Measurements from ENCODE around the gene WDR27. TPM values are rescaled to one million over a fixed set of nuclear protein-coding genes. Genes with fewer than 3 reads are reported as not detected.
"Not testable (repeated sequence)": the region's sequence is repeated elsewhere in the genome, so short reads cannot be mapped to it uniquely, and the experiment has no call there.

The WDR27 gene
- total RNA-seq, 2 donors from 2014 or later: 45.0 to 46.1 TPM

GRCh38 chr6:169451065-169451838, 250.6 kb downstream of the WDR27 start:
- DNase-seq: no peak
- H3K9me3 Mint-ChIP-seq: no peaks in the 10 kb centered on the region
- no peaks in the 10 kb centered on the region for H3K4me1 Mint-ChIP-seq (ENCODE audit: low read depth)
- peaks cover 0 to 1% of the 10 kb centered on the region in 2 donors for H3K36me3 Mint-ChIP-seq (ENCODE audit: insufficient read depth in 2 of 2)
- H3K27me3 Mint-ChIP-seq (ENCODE audit: low read depth): no peaks in the 10 kb centered on the region
- ATAC-seq (replicated peaks in 1 of 2): no peak
- no peak overlapping the region for H3K27ac Mint-ChIP-seq
- no peak overlapping the region for H3K4me3 Mint-ChIP-seq

- Mint-ChIP-seq H3K36me3 (ENCODE audit: insufficient read depth in 2 of 2) (peaks cover 0 to 1% of the 10 kb centered on the region in 2 donors), H3K4me3 (no peak overlapping the region), H3K9me3 (no peaks in the 10 kb centered on the region), H3K4me1 (ENCODE audit: low read depth) (no peaks in the 10 kb centered on the region), H3K27me3 (ENCODE audit: low read depth) (no peaks in the 10 kb centered on the region), H3K27ac (no peak overlapping the region)
- ATAC-seq (replicated peaks in 1 of 2) (no peak), DNase-seq (no peak)
Observed at GRCh38 chr6:169450097-169450496, 251.7 kb downstream of the WDR27 start.

- peaks cover 0 to 1% of the 10 kb centered on the region in 2 donors for H3K36me3 Mint-ChIP-seq (ENCODE audit: insufficient read depth in 2 of 2)
- no peak overlapping the region for H3K4me3 Mint-ChIP-seq
- H3K9me3 Mint-ChIP-seq: no peaks in the 10 kb centered on the region
- H3K4me1 Mint-ChIP-seq (ENCODE audit: low read depth): no peaks in the 10 kb centered on the region
- ATAC-seq (replicated peaks in 1 of 2) (no peak), DNase-seq (no peak)
- no peaks in the 10 kb centered on the region for H3K27me3 Mint-ChIP-seq (ENCODE audit: low read depth)
- no peak overlapping the region for H3K27ac Mint-ChIP-seq
Observed at GRCh38 chr6:169449221-169449620, 252.6 kb downstream of the WDR27 start.

- Mint-ChIP-seq H3K4me3 (no peak overlapping the region), H3K4me1 (ENCODE audit: low read depth) (no peaks in the 10 kb centered on the region), H3K36me3 (ENCODE audit: insufficient read depth in 2 of 2) (no peaks in the 10 kb centered on the region), H3K27me3 (ENCODE audit: low read depth) (no peaks in the 10 kb centered on the region), H3K9me3 (peaks cover 0 to 2% of the 10 kb centered on the region in 2 donors), H3K27ac (no peak overlapping the region)
- ATAC-seq (replicated peaks in 1 of 2): no peak
- DNase-seq: no peak
Observed at GRCh38 chr6:169445661-169446581, 255.9 kb downstream of the WDR27 start.

GRCh38 chr6:169445227-169445626, 256.6 kb downstream of the WDR27 start:
- Mint-ChIP-seq H3K27me3 (ENCODE audit: low read depth) (no peaks in the 10 kb centered on the region), H3K4me1 (ENCODE audit: low read depth) (no peaks in the 10 kb centered on the region), H3K27ac (no peak overlapping the region), H3K9me3 (peaks cover 0 to 2% of the 10 kb centered on the region in 2 donors), H3K4me3 (no peak overlapping the region), H3K36me3 (ENCODE audit: insufficient read depth in 2 of 2) (no peaks in the 10 kb centered on the region)
- ATAC-seq (replicated peaks in 1 of 2): no peak
- DNase-seq: no peak

GRCh38 chr6:169441292-169441691, 260.5 kb downstream of the WDR27 start:
- peaks cover 0 to 2% of the 10 kb centered on the region in 2 donors for H3K9me3 Mint-ChIP-seq
- H3K27ac Mint-ChIP-seq: no peak overlapping the region
- ATAC-seq (replicated peaks in 1 of 2) (no peak), DNase-seq (no peak)
- H3K4me3 Mint-ChIP-seq: no peak overlapping the region
- H3K36me3 Mint-ChIP-seq (ENCODE audit: insufficient read depth in 2 of 2): no peaks in the 10 kb centered on the region
- no peaks in the 10 kb centered on the region for H3K4me1 Mint-ChIP-seq (ENCODE audit: low read depth)
- no peaks in the 10 kb centered on the region for H3K27me3 Mint-ChIP-seq (ENCODE audit: low read depth)

- H3K27ac Mint-ChIP-seq: no peak overlapping the region
- H3K27me3 Mint-ChIP-seq (ENCODE audit: low read depth): no peaks in the 10 kb centered on the region
- DNase-seq (no peak), ATAC-seq (replicated peaks in 1 of 2) (no peak)
- H3K4me1 Mint-ChIP-seq (ENCODE audit: low read depth): no peaks in the 10 kb centered on the region
- no peaks in the 10 kb centered on the region for H3K36me3 Mint-ChIP-seq (ENCODE audit: insufficient read depth in 2 of 2)
- H3K9me3 Mint-ChIP-seq: peaks cover 2 to 3% of the 10 kb centered on the region in 2 donors
- H3K4me3 Mint-ChIP-seq: no peak overlapping the region
Observed at GRCh38 chr6:169439710-169440109, 262.1 kb downstream of the WDR27 start.

- H3K4me1 Mint-ChIP-seq (ENCODE audit: low read depth); ATAC-seq (replicated peaks in 1 of 2); DNase-seq; H3K9me3 Mint-ChIP-seq; H3K4me3 Mint-ChIP-seq; H3K27ac Mint-ChIP-seq; H3K27me3 Mint-ChIP-seq (ENCODE audit: low read depth): not testable (repeated sequence)
- H3K36me3 Mint-ChIP-seq (ENCODE audit: insufficient read depth in 2 of 2): peaks cover 6 to 11% of the 10 kb centered on the region in 2 donors
Observed at GRCh38 chr6:169434554-169434953, 267.3 kb downstream of the WDR27 start.

GRCh38 chr6:169429001-169429400, 272.8 kb downstream of the WDR27 start:
- H3K36me3 Mint-ChIP-seq (ENCODE audit: insufficient read depth in 2 of 2): peaks cover 7 to 13% of the 10 kb centered on the region in 2 donors
- ATAC-seq (replicated peaks in 1 of 2) (no peak), DNase-seq (no peak)
- H3K4me3 Mint-ChIP-seq: no peak overlapping the region
- H3K27ac Mint-ChIP-seq: no peak overlapping the region
- H3K9me3 Mint-ChIP-seq: peaks cover 6% of the 10 kb centered on the region in 2 donors
- no peaks in the 10 kb centered on the region for H3K27me3 Mint-ChIP-seq (ENCODE audit: low read depth)
- H3K4me1 Mint-ChIP-seq (ENCODE audit: low read depth): no peaks in the 10 kb centered on the region

GRCh38 chr6:169428532-169428931, 273.3 kb downstream of the WDR27 start:
- Mint-ChIP-seq H3K4me3 (no peak overlapping the region), H3K36me3 (ENCODE audit: insufficient read depth in 2 of 2) (peaks cover 6 to 16% of the 10 kb centered on the region in 2 donors), H3K27me3 (ENCODE audit: low read depth) (no peaks in the 10 kb centered on the region), H3K4me1 (ENCODE audit: low read depth) (no peaks in the 10 kb centered on the region), H3K27ac (no peak overlapping the region), H3K9me3 (peaks cover 6% of the 10 kb centered on the region in 2 donors)
- ATAC-seq (replicated peaks in 1 of 2) (no peak), DNase-seq (no peak)

- ATAC-seq (replicated peaks in 1 of 2): no peak
- no peak for DNase-seq
- H3K36me3 Mint-ChIP-seq (ENCODE audit: insufficient read depth in 2 of 2): peaks cover 6 to 16% of the 10 kb centered on the region in 2 donors
- no peak overlapping the region for H3K27ac Mint-ChIP-seq
- peaks cover 6% of the 10 kb centered on the region in 2 donors for H3K9me3 Mint-ChIP-seq
- no peaks in the 10 kb centered on the region for H3K4me1 Mint-ChIP-seq (ENCODE audit: low read depth)
- no peak overlapping the region for H3K4me3 Mint-ChIP-seq
- no peaks in the 10 kb centered on the region for H3K27me3 Mint-ChIP-seq (ENCODE audit: low read depth)
Observed at GRCh38 chr6:169427856-169428255, 274.0 kb downstream of the WDR27 start.

GRCh38 chr6:169426611-169427010, 275.2 kb downstream of the WDR27 start:
- H3K4me3 Mint-ChIP-seq: no peak overlapping the region
- ATAC-seq (replicated peaks in 1 of 2): no peak
- no peaks in the 10 kb centered on the region for H3K27me3 Mint-ChIP-seq (ENCODE audit: low read depth)
- no peak overlapping the region for H3K27ac Mint-ChIP-seq
- H3K4me1 Mint-ChIP-seq (ENCODE audit: low read depth): no peaks in the 10 kb centered on the region
- peaks cover 0 to 3% of the 10 kb centered on the region in 2 donors for H3K9me3 Mint-ChIP-seq
- DNase-seq: no peak
- peaks cover 5 to 12% of the 10 kb centered on the region in 2 donors for H3K36me3 Mint-ChIP-seq (ENCODE audit: insufficient read depth in 2 of 2)

GRCh38 chr6:169425628-169426370, 276.0 kb downstream of the WDR27 start:
- Mint-ChIP-seq H3K27me3 (ENCODE audit: low read depth) (no peaks in the 10 kb centered on the region), H3K4me3 (no peak overlapping the region), H3K4me1 (ENCODE audit: low read depth) (no peaks in the 10 kb centered on the region), H3K36me3 (ENCODE audit: insufficient read depth in 2 of 2) (peaks cover 5 to 9% of the 10 kb centered on the region in 2 donors), H3K27ac (no peak overlapping the region), H3K9me3 (peaks cover 0 to 3% of the 10 kb centered on the region in 2 donors)
- ATAC-seq (replicated peaks in 1 of 2) (no peak), DNase-seq (no peak)

Measured in activated T-cell treated with anti-CD3 and anti-CD28 coated beads, Interleukin-2, amount 50 U/mL, for 72 hours (primary cell).